Right lobe of liver (tissue), 4 donors: ENCODE data around the gene HSPB3.

ENCODE experiments used
- CTCF ChIP-seq, 4 donors: fragments of 200-600 bp in 3 of 4; fragments of 450-650 bp in 1 of 4; IDR thresholded peaks; one replicate each; pipeline versions ENCODE4 v1.5.1 to v1.8.0; 2016 to 2022; ENCODE audit warnings: antibody characterized with exemption in 4 of 4, mild to moderate bottlenecking in 2 of 4
- POLR2A ChIP-seq: fragments of 450-650 bp; IDR thresholded peaks from one replicate; pipeline ENCODE4 v1.6.1; 2017; ENCODE audit warnings: antibody characterized with exemption, mild to moderate bottlenecking
- donor health status: DM: no; HTN: no; CAD: no.
- donor health status: DM: no; HTN: no; CAD: no.
- donor health status: DM: no; HTN: yes; CAD: no.

DNA sequence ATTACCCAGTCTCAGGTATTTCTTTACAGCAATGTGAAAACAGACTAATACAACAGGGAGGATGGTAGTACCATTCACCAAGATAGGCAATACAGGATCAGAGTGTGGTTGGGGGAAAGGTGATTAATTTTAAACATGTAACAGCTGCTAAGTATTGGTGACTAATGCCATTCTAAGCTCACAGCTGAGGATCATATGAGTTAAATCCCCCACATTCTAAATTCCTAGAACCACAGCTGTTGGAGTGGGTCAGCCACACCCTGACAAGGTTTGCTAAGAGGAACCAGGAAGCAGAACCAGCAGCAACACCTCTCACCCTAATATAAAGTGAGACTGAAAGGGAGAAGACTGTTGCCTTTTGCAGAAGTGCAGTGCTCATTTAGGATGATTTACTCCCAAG is 24.8 kb downstream of the HSPB3 start:
- TF ChIP-seq CTCF (IDR thresholded peaks at IDR 0.05): no peak
- TF ChIP-seq POLR2A: no peak
